Daoy (cell line): ENCODE measurements around the gene DRC7. TPM values are rescaled to one million over a fixed set of nuclear protein-coding genes. Genes with fewer than 3 reads are reported as not detected.
A peak's percentile ranks its signal among the peaks of the same experiment; 100 is the strongest.
"Not testable (repeated sequence)": the region's sequence is repeated elsewhere in the genome, so short reads cannot be mapped to it uniquely, and the experiment has no call there.

Experiments
- DNase-seq: peaks from one replicate; pipeline ENCODE4 v3.0.0-alpha.2; 2015; ENCODE audit warnings: low read depth
- total RNA-seq: library from RNA; depleted of rRNA; stranded (reverse); fragments of >200 nt; shearing (Covaris generic); gene quantifications from 2 replicates; pipeline ENCODE4 v1.2.3, GENCODE V29; 2014

Gene DRC7
- total RNA-seq, 1 experiment from 2014 or later: not detected

GRCh38 chr16:57734308-57734924, 39.8 kb downstream of the DRC7 start:
- DNase-seq: no peak

GRCh38 chr16:57734925-57735754, 40.5 kb downstream of the DRC7 start:
- peak; percentile 97 for DNase-seq

- DNase-seq: peak; percentile 37
Measured at GRCh38 chr16:57735755-57736418, 41.3 kb downstream of the DRC7 start, which contains the start of gene KATNB1. KATNB1 (plus strand) TSS chr16:57735770; CDS start chr16:57737244, 1,474 bp downstream.

- DNase-seq: peak; percentile 66
Measured at GRCh38 chr16:57736419-57737351, 42.1 kb downstream of the DRC7 start.

GRCh38 chr16:57738844-57739243, 44.2 kb downstream of the DRC7 start:
- no peak for DNase-seq

- DNase-seq: no peak
Measured at GRCh38 chr16:57739756-57740422, 45.3 kb downstream of the DRC7 start.

- DNase-seq: no peak
Measured at GRCh38 chr16:57740423-57741071, 45.9 kb downstream of the DRC7 start.

GRCh38 chr16:57741660-57742191, 47.1 kb downstream of the DRC7 start:
- no peak for DNase-seq

GRCh38 chr16:57742543-57742942, 47.9 kb downstream of the DRC7 start:
- no peak for DNase-seq

- DNase-seq: no peak
Measured at GRCh38 chr16:57743458-57743857, 48.9 kb downstream of the DRC7 start.

GRCh38 chr16:57743886-57744641, 49.5 kb downstream of the DRC7 start:
- no peak for DNase-seq

- DNase-seq: no peak
Measured at GRCh38 chr16:57744642-57744903, 50.0 kb downstream of the DRC7 start.

- DNase-seq: no peak
Measured at GRCh38 chr16:57745768-57746167, 51.2 kb downstream of the DRC7 start.

- DNase-seq: not testable (repeated sequence)
Measured at GRCh38 chr16:57746316-57746715, 51.7 kb downstream of the DRC7 start.

- DNase-seq: no peak
Measured at GRCh38 chr16:57747091-57747490, 52.5 kb downstream of the DRC7 start.

GRCh38 chr16:57747496-57747895, 52.9 kb downstream of the DRC7 start:
- no peak for DNase-seq

GRCh38 chr16:57747996-57748395, 53.4 kb downstream of the DRC7 start:
- DNase-seq: no peak

GRCh38 chr16:57748596-57748995, 54.0 kb downstream of the DRC7 start:
- no peak for DNase-seq

- DNase-seq: no peak
Measured at GRCh38 chr16:57749101-57749692, 54.6 kb downstream of the DRC7 start.
